IPS-18a (cell line): Measurements from ENCODE around the gene HOXC6.
"Not testable (repeated sequence)": the region's sequence is repeated elsewhere in the genome, so short reads cannot be mapped to it uniquely, and the experiment has no call there.

ENCODE experiments used
- H3K27ac ChIP-seq: one replicate; pipeline ENCODE4 v1.5.1; 2013; ENCODE audit warnings: low read length
- H3K27me3 ChIP-seq: one replicate; pipeline ENCODE4 v1.6.1; 2013; ENCODE audit warnings: mild to moderate bottlenecking, low read length; ENCODE audit not compliant: control insufficient read depth, insufficient read depth
- H3K36me3 ChIP-seq: one replicate; pipeline ENCODE4 v1.6.1; 2013; ENCODE audit warnings: low read depth, low read length; ENCODE audit not compliant: control insufficient read depth
- H3K4me1 ChIP-seq: one replicate; pipeline ENCODE4 v1.6.1; 2013; ENCODE audit warnings: low read depth, low read length; ENCODE audit not compliant: control insufficient read depth
- H3K4me3 ChIP-seq: one replicate; pipeline ENCODE4 v1.5.1; 2013; ENCODE audit warnings: low read length
- H3K9ac ChIP-seq: one replicate; pipeline ENCODE4 v1.6.1; 2013; ENCODE audit warnings: mild to moderate bottlenecking, low read length, moderate library complexity
- H3K9me3 ChIP-seq: one replicate; pipeline ENCODE4 v1.6.1; 2013; ENCODE audit warnings: low read depth, low read length; ENCODE audit not compliant: control insufficient read depth

HOXC6 gene

DNA sequence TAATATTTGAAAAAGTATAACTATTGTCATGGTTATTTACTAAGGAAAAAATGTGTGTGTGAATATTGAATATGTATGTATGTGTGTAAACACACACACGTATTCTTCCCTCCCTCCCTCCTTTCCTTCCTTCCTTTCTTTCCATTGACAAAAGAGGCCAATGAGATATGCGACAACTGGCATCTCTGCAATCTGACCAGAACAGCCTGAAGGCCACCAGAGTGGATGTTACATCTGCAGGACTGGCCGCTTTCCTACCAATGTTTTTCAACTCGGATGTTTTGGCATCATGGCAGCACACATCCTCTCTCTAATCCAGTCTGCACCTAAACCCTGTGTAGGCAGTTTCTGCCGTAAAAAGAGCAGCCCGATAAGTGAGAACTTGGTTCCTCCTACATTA is 46.1 kb downstream of the HOXC6 start:
- H3K9ac ChIP-seq: no peak overlapping the region
- H3K9me3 ChIP-seq: no peaks in the 10 kb centered on the region
- no peak overlapping the region for H3K27ac ChIP-seq
- H3K4me1 ChIP-seq: peaks cover 12% of the 10 kb centered on the region
- no peaks in the 10 kb centered on the region for H3K36me3 ChIP-seq
- no peak overlapping the region for H3K4me3 ChIP-seq
- peaks cover 94% of the 10 kb centered on the region for H3K27me3 ChIP-seq

DNA sequence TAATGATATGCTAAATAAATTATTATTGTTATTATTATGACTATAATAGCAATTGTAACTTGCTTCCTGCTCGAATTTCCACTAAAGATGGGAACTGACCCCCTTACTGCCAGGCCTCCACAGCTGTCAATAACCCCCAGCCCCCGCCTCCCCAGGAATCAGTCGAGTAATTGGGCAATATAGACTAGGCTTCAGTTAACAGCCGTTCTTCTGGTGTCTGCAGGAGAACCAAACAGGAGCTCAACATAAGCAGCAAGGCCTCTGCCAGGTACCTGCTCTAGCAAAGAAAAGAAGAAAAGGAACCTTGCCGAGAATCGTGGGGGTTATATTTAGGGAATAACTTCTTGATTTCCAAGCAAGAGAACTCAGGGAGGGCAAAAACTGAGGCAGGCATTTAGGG is 47.2 kb downstream of the HOXC6 start:
- H3K4me1 ChIP-seq: peaks cover 12% of the 10 kb centered on the region

DNA sequence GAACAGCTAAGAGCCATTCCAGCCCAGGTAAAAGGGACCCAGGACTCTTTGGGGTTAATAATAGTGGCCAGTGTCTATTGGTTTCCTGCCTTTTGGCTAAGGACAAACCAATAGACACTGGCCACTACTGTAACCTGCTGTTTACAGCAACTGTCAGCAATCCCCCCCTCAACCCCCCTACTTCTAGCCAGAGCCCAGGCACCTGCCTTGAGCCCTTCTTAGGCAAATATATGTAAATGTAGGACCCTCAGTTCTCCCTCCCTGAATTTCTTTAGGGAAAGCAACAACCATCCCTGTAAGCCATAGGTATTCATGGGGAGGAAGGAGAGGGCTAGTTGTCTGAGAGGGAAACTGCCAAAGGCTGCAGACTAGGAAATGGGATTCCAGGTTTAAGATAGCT is 47.7 kb downstream of the HOXC6 start:
- Histone ChIP-seq H3K27ac (no peak overlapping the region), H3K9ac (no peak overlapping the region), H3K36me3 (no peaks in the 10 kb centered on the region), H3K4me3 (no peak overlapping the region), H3K9me3 (no peaks in the 10 kb centered on the region), H3K4me1 (peaks cover 12% of the 10 kb centered on the region), H3K27me3 (peaks cover 97% of the 10 kb centered on the region)

More for the DNA sequence above, 47.2 kb downstream of the HOXC6 start:
- Histone ChIP-seq H3K9ac (no peak overlapping the region), H3K9me3 (no peaks in the 10 kb centered on the region), H3K4me3 (no peak overlapping the region), H3K27ac (no peak overlapping the region), H3K36me3 (no peaks in the 10 kb centered on the region), H3K27me3 (peaks cover 97% of the 10 kb centered on the region)

- not testable (repeated sequence) for H3K9me3 ChIP-seq, H3K9ac ChIP-seq, H3K36me3 ChIP-seq, H3K27ac ChIP-seq, H3K4me3 ChIP-seq
- peaks cover 12% of the 10 kb centered on the region for H3K4me1 ChIP-seq
- peaks cover 97% of the 10 kb centered on the region for H3K27me3 ChIP-seq
These were observed 49.6 kb downstream of the HOXC6 start for GRCh38 chr12:54077843-54078242.

DNA sequence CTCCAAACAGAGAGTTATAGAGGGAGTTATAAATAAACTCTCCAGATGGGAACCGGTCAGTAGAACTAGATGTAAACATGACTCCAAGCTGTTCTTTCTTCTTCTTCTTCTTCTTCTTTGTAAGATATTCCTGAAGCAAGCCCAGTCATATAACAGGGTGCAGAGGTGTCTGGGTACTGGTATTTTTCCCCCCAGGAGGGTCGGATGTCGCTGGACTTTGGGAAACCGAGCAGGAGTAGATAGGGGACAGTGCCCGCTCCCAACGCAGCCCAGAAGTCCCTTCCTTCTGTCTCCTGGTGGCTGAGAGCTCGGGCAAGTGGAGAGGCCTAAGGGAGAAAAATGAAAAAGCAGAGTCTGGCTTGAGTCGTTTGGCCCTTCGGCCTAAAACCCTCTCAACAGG is 50.9 kb downstream of the HOXC6 start:
- not testable (repeated sequence) for H3K9ac ChIP-seq, H3K36me3 ChIP-seq, H3K27ac ChIP-seq, H3K9me3 ChIP-seq, H3K4me3 ChIP-seq
- peaks cover 12% of the 10 kb centered on the region for H3K4me1 ChIP-seq
- H3K27me3 ChIP-seq: peaks cover 98% of the 10 kb centered on the region
